Activated CD4-positive, alpha-beta T cell treated with anti-CD3 and anti-CD28 coated beads for 24 hours (primary cell): ENCODE data around the gene GGACT.
"Not testable (repeated sequence)": the region's sequence is repeated elsewhere in the genome, so short reads cannot be mapped to it uniquely, and the experiment has no call there.

Source experiments
- DNase-seq, 2 donors: peaks; one replicate each; pipeline ENCODE4 v3.0.0-alpha.2; 2020; ENCODE audit warnings: low read depth in 2 of 2

The GGACT gene

GRCh38 chr13:100600915-100601314, 12.3 kb upstream of the GGACT start:
- no peak for DNase-seq

GRCh38 chr13:100600461-100600860, 11.9 kb upstream of the GGACT start:
- DNase-seq: no peak

GRCh38 chr13:100597253-100597652, 8.7 kb upstream of the GGACT start:
- DNase-seq: no peak

GRCh38 chr13:100596516-100596915, 7.9 kb upstream of the GGACT start:
- DNase-seq: no peak

GRCh38 chr13:100594731-100595130, 6.1 kb upstream of the GGACT start:
- no peak for DNase-seq

GRCh38 chr13:100594255-100594654, 5.7 kb upstream of the GGACT start:
- DNase-seq: no peak

- no peak for DNase-seq
These were observed 663 bp upstream of the GGACT start for GRCh38 chr13:100589178-100589725.

- DNase-seq: no peak
These were observed 3.7 kb downstream of the GGACT start for GRCh38 chr13:100584896-100585295.

GRCh38 chr13:100581504-100581903, 7.1 kb downstream of the GGACT start:
- DNase-seq: no peak

GRCh38 chr13:100581030-100581429, 7.6 kb downstream of the GGACT start:
- no peak for DNase-seq

GRCh38 chr13:100580045-100580444, 8.5 kb downstream of the GGACT start:
- no peak for DNase-seq

- not testable (repeated sequence) for DNase-seq
These were observed 11.3 kb downstream of the GGACT start for GRCh38 chr13:100577239-100577638.

- DNase-seq: peak; percentile 66 to 69
These were observed 15.5 kb downstream of the GGACT start for GRCh38 chr13:100573121-100573520.

GRCh38 chr13:100566543-100566942, 22.0 kb downstream of the GGACT start:
- DNase-seq: no peak

GRCh38 chr13:100565286-100565685, 23.3 kb downstream of the GGACT start:
- DNase-seq: no peak

- DNase-seq: no peak
These were observed 24.0 kb downstream of the GGACT start for GRCh38 chr13:100564444-100565223.

- no peak for DNase-seq
These were observed 24.8 kb downstream of the GGACT start for GRCh38 chr13:100563779-100564178.

GRCh38 chr13:100561599-100562204, 26.9 kb downstream of the GGACT start:
- no peak for DNase-seq

- no peak for DNase-seq
These were observed 27.5 kb downstream of the GGACT start for GRCh38 chr13:100561158-100561499.

- DNase-seq: no peak
These were observed 28.0 kb downstream of the GGACT start for GRCh38 chr13:100560498-100561157.

- no peak for DNase-seq
These were observed 28.7 kb downstream of the GGACT start for GRCh38 chr13:100559886-100560285.

- DNase-seq: no peak
These were observed 35.8 kb downstream of the GGACT start for GRCh38 chr13:100552755-100553154.

- DNase-seq: no peak
These were observed 39.3 kb downstream of the GGACT start for GRCh38 chr13:100549316-100549715.
